Mesodermal cell (in vitro differentiated cells): ENCODE data around the gene PIGP. TPM values are rescaled to one million over a fixed set of nuclear protein-coding genes. Genes with fewer than 3 reads are reported as not detected.
"Not testable (repeated sequence)": the region's sequence is repeated elsewhere in the genome, so short reads cannot be mapped to it uniquely, and the experiment has no call there.

Source experiments
- H3K27ac ChIP-seq: 2 replicates; pipeline ENCODE4 v1.7.0; 2013; ENCODE audit warnings: mild to moderate bottlenecking, low read depth, low read length, moderate library complexity; ENCODE audit not compliant: severe bottlenecking
- H3K36me3 ChIP-seq: 2 replicates; pipeline ENCODE4 v1.7.1; 2013; ENCODE audit warnings: mild to moderate bottlenecking, low read length, moderate library complexity; ENCODE audit not compliant: control insufficient read depth, insufficient read depth
- H3K4me1 ChIP-seq: one replicate; pipeline ENCODE4 v1.7.1; 2013; ENCODE audit warnings: mild to moderate bottlenecking, low read length; ENCODE audit not compliant: insufficient read depth, control insufficient read depth, poor library complexity, severe bottlenecking
- H3K4me3 ChIP-seq: 2 replicates; pipeline ENCODE4 v1.7.0; 2013; ENCODE audit warnings: low read length, control low read depth, mild to moderate bottlenecking; ENCODE audit not compliant: insufficient read depth, poor library complexity, severe bottlenecking; ENCODE audit errors: extremely low read depth
- H3K9me3 ChIP-seq: 2 replicates; pipeline ENCODE4 v1.7.1; 2013; ENCODE audit warnings: mild to moderate bottlenecking, low read length, moderate library complexity; ENCODE audit not compliant: control insufficient read depth
- WGBS, 2 experiments: methylation state at CpG; one replicate each; pipeline ENCODE4 v1.1.5; 2013; ENCODE audit warnings: missing lambda C conversion rate in 2 of 2; ENCODE audit not compliant: insufficient coverage in 2 of 2; 5-methylcytosine and 5-hydroxymethylcytosine counted together
- polyA plus RNA-seq, 2 experiments: library from polyadenylated mRNA; stranded (reverse); fragments of 50-300 nt; gene quantifications; one replicate each; pipeline ENCODE4 v1.2.3, GENCODE V29; 2013

The PIGP gene
- 17.1 TPM for polyA plus RNA-seq (2013, experiment 1 of 2)
- polyA plus RNA-seq (2013, experiment 2 of 2), result 25.1 TPM

DNA sequence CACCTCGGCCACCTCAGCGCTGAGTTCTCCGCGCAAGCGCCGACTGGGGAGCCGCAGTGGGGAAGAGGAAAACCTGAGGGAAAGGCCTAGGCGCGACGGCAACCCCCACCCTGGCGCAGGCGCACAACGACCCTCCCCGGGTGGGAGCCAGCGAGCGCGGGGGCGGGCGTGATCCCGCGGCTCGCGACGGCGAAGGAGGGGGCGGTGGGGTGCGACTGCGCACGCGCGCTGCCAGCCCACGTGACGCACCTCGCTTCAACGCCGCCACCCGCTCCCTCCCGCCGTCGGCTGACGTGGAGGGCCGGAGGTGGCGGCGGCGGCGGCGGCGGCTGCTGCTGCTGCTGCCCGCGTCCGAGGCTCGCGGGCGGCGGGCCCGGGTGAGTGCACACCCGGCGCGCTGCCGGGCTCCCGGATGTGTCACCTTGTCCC is at the start of gene PIGP, which contains the start of gene TTC3:
PIGP (minus strand) TSS at position 84 of the 429 bp plus-strand sequence. CDS start 556 bp downstream, outside the sequence.
TTC3 (plus strand) TSS at position 267 of the 429 bp plus-strand sequence. CDS start 14,004 bp downstream, outside the sequence.
- Histone ChIP-seq H3K36me3 (peaks cover 6% of the 10 kb centered on the region), H3K4me3 (peak within 1 kb of the TSS; percentile 93), H3K9me3 (no peaks in the 10 kb centered on the region), H3K27ac (peak within 1 kb of the TSS; percentile 97), H3K4me1 (peaks cover 5% of the 10 kb centered on the region)
- WGBS, 2 experiments, result 0% methylated on average over 20 to 25 of the region's 61 CpGs

DNA sequence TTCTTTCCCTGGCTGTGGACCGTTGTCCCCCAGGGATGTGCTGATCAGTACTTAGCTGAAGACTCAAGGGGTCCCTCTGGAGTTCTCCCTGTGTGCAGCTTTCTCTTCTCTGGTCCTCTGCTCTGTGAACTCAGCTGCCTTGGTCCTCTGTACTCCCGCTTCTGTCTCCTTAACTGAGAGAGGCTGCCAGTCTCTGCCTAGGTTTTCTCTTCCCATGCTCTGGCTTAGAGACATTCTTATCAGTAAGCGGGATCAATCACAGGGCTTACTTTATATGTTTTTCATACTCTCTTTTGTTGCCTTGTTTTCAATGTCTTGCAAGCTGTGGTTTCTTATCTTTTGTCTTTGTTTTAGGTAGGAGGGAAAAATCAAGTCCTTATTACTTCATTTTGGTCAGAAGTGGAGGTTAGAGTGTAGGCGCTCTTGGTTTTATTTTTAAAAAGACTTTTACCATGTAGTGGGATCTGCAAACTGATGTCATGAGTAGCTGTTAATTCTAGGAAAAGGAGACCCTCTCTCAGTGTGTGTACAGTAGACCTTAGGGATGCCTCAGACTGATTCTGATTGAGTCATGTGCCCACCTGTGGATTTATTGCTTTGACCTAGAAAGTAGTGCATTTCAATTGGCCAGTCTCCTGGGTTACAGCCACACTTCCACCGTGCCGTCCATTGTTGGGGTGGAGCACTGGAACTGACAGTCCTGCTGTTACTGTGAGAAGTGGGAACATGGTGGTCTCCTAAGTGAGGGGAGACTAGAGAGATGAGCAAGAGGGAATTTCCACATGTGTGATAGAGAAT is 46.7 kb upstream of the PIGP start:
- H3K36me3 ChIP-seq, result peaks cover 35% of the 10 kb centered on the region
- no peak overlapping the region for H3K4me3 ChIP-seq
- no peaks in the 10 kb centered on the region for H3K4me1 ChIP-seq
- no peaks in the 10 kb centered on the region for H3K9me3 ChIP-seq
- WGBS, 2 experiments, result 62 to 79% methylated on average over 4 to 5 of the region's 6 CpGs
- H3K27ac ChIP-seq, result no peak overlapping the region

- WGBS, 2 experiments, result no CpG with 5 or more reads among the region's 1 CpG
- no peaks in the 10 kb centered on the region for H3K9me3 ChIP-seq
- H3K27ac ChIP-seq, result no peak overlapping the region
- H3K4me3 ChIP-seq, result no peak overlapping the region
- H3K36me3 ChIP-seq, result peaks cover 26% of the 10 kb centered on the region
- no peaks in the 10 kb centered on the region for H3K4me1 ChIP-seq
Measured at GRCh38 chr21:37118187-37118826, 45.4 kb upstream of the PIGP start.

DNA sequence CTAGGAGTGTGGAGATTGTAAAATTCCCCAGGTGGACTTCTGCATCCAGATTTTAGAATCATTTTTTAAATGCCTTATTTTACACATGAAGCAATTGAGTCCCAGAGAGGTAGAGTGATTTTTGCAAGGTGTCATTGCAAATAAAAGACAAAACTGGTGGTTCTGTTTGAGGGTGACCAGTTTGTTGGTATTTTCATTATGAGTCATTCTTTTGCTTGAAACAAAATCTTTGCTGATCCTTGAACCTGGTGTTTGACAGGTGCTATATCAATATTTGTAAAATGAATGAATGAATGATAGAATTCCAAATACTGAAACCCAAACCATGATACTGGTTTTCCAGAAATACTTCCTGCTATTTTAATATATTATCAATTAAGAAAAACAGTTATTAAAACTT is 44.3 kb upstream of the PIGP start:
- no peaks in the 10 kb centered on the region for H3K4me1 ChIP-seq
- H3K27ac ChIP-seq, result no peak overlapping the region
- no peak overlapping the region for H3K4me3 ChIP-seq
- no peaks in the 10 kb centered on the region for H3K9me3 ChIP-seq
- H3K36me3 ChIP-seq, result peaks cover 21% of the 10 kb centered on the region

GRCh38 chr21:37116459-37116858 is 43.6 kb upstream of the PIGP start:
- not testable (repeated sequence) for H3K4me3 ChIP-seq, H3K4me1 ChIP-seq, H3K27ac ChIP-seq, H3K9me3 ChIP-seq
- WGBS, 2 experiments, result 100% methylated on average over 1 of the region's 2 CpGs; no CpG with 5 or more reads in 1 of the 2 experiments
- peaks cover 21% of the 10 kb centered on the region for H3K36me3 ChIP-seq

GRCh38 chr21:37114301-37114700 is 41.4 kb upstream of the PIGP start:
- H3K4me3 ChIP-seq, H3K4me1 ChIP-seq, H3K27ac ChIP-seq, H3K9me3 ChIP-seq: not testable (repeated sequence)
- peaks cover 10% of the 10 kb centered on the region for H3K36me3 ChIP-seq
- 80% methylated on average over 1 of the region's 3 CpGs; no CpG with 5 or more reads in 1 of the 2 experiments for WGBS, 2 experiments

DNA sequence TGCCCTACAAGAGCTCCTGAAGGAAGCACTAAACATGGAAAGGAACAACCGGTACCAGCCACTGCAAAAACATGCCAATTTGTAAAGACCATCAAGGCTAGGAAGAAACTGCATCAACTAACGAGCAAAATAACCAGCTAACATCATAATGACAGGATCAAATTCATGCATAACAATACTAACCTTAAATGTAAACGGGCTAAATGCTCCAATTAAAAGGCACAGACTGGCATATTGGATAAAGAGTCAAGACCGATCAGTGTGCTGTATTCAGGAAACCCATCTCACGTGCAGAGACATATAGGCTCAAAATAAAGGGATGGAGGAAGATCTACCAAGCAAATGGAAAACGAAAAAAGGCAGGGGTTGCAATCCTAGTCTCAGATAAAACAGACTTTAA is 38.2 kb upstream of the PIGP start:
- H3K4me3 ChIP-seq, H3K4me1 ChIP-seq, H3K27ac ChIP-seq: not testable (repeated sequence)
- 94 to 100% methylated on average over 2 of the region's 6 CpGs for WGBS, 2 experiments
- Histone ChIP-seq H3K9me3 (peaks cover 12% of the 10 kb centered on the region), H3K36me3 (peaks cover 34% of the 10 kb centered on the region)

- WGBS, 2 experiments, result 100% methylated on average over 1 of the region's 2 CpGs
- H3K4me3 ChIP-seq, result no peak overlapping the region
- H3K9me3 ChIP-seq, result peaks cover 12% of the 10 kb centered on the region
- H3K36me3 ChIP-seq, result peaks cover 37% of the 10 kb centered on the region
- no peaks in the 10 kb centered on the region for H3K4me1 ChIP-seq
- H3K27ac ChIP-seq, result no peak overlapping the region
Measured at GRCh38 chr21:37106998-37107397, 34.1 kb upstream of the PIGP start.

DNA sequence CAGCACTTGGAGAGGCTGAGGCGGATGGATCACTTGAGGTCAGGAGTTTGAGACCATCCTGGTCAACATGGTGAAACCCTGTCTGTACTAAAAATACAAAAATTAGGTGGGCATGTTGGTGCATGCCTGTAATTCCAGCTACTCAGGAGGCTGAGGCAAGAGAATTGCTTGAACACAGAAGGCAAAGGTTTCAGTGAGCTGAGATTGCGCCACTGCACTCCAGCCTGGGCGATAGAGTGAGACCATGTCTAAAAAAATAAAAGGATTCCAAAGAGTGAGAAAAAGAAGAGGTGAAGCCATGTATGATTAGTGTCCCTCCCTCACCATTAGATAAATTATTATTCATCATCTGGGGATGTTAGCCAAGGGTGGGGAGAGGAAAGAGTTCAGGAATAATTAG is 29.9 kb upstream of the PIGP start:
- H3K27ac ChIP-seq, H3K4me3 ChIP-seq, H3K9me3 ChIP-seq, H3K4me1 ChIP-seq: not testable (repeated sequence)
- peaks cover 46% of the 10 kb centered on the region for H3K36me3 ChIP-seq
- 92 to 100% methylated on average over 1 of the region's 3 CpGs for WGBS, 2 experiments

DNA sequence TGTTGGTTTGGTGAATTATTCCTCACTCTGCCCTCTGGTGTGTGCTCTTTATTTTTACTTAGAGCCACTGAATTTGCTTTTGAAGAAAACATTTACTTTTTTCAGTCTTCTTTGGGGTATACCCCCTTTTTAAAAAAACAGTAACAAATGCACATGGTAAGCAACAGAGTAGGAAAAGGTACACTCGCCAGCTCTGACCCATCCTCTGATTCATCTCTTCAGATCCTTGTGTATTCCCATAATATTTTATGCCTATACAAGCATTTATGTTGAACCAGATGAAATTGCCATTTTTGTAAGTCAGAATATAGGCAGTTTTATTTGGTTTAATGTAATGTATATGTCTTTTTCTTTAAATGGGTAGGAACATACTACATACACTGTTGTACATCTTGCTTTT is 28.5 kb upstream of the PIGP start:
- Histone ChIP-seq H3K36me3 (peaks cover 45% of the 10 kb centered on the region), H3K4me1 (no peaks in the 10 kb centered on the region), H3K4me3 (no peak overlapping the region), H3K27ac (no peak overlapping the region), H3K9me3 (peaks cover 1% of the 10 kb centered on the region)
- WGBS, 2 experiments, result 80 to 83% methylated on average over 1 of the region's 1 CpG

DNA sequence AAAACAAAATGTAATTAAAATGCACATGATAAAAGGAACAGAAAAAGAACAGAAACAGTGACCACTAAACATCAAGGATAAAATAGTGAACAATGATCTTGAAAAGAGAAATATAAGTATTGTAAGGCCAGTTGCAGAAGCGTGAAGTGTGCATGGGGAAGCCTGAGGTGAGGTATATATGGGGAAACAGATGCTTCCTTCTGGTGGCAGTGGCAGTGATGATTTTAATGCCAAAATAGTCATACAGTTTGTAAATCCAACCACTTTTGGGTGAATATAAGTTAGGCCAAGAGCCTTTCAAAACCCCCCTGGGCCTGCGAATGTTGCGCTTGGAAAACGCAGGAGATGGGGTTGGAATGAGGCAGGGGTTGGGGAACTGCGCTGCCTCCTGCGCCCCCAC is 27.4 kb upstream of the PIGP start:
- Histone ChIP-seq H3K9me3 (no peaks in the 10 kb centered on the region), H3K4me3 (no peak overlapping the region), H3K27ac (no peak overlapping the region), H3K36me3 (peaks cover 54% of the 10 kb centered on the region), H3K4me1 (no peaks in the 10 kb centered on the region)
- WGBS, 2 experiments, result 94 to 98% methylated on average over 5 to 6 of the region's 6 CpGs
